Stomach (tissue), 9 donors: ENCODE measurements around the gene RIN3. TPM values are rescaled to one million over a fixed set of nuclear protein-coding genes. Genes with fewer than 3 reads are reported as not detected.

Source experiments
- DNase-seq, 2 donors: peaks; one replicate each; pipeline versions ENCODE4 v3.0.0 to v3.0.0-alpha.2; 2013 to 2019
- H3K27ac ChIP-seq, 5 donors: fragments of 200-600 bp in 4 of 5; sonication (generic) in 4 of 5; one replicate each; pipeline ENCODE4 v1.5.1; 2013 to 2019; ENCODE audit warnings: mild to moderate bottlenecking in 1 of 5, moderate library complexity in 1 of 5
- H3K27me3 ChIP-seq, 3 donors: fragments of 200-600 bp; sonication (generic); one replicate each; pipeline ENCODE4 v1.5.1; 2017 to 2019; ENCODE audit warnings: mixed run types in 1 of 3
- H3K36me3 ChIP-seq, 4 donors: fragments of 200-600 bp; sonication (generic); 1 replicate in 3 of 4; 2 replicates in 1 of 4; pipeline ENCODE4 v1.5.1; 2016 to 2019
- H3K4me1 ChIP-seq, 4 donors: fragments of 200-600 bp; sonication (generic); one replicate each; pipeline ENCODE4 v1.5.1; 2016 to 2019
- H3K4me3 ChIP-seq, 4 donors: fragments of 200-600 bp; sonication (generic) in 3 of 4; one replicate each; pipeline ENCODE4 v1.5.1; 2016 to 2019; ENCODE audit warnings: mild to moderate bottlenecking in 1 of 4
- H3K9me3 ChIP-seq, 4 donors: fragments of 200-600 bp; sonication (generic); one replicate each; pipeline ENCODE4 v1.5.1; 2016 to 2019
- EP300 ChIP-seq: sonication (generic); formaldehyde crosslinking; IDR thresholded peaks from one replicate; pipeline ENCODE4 v1.6.1; 2017; ENCODE audit warnings: antibody characterized with exemption
- POLR2A ChIP-seq, 4 donors: fragments of 450-650 bp; IDR thresholded peaks; one replicate each; pipeline ENCODE4 v1.6.1; 2016; ENCODE audit warnings: antibody characterized with exemption in 4 of 4, control low read depth in 2 of 4, mild to moderate bottlenecking in 1 of 4, moderate library complexity in 1 of 4
- POLR2AphosphoS5 ChIP-seq, 3 donors: sonication (generic); formaldehyde crosslinking; IDR thresholded peaks; one replicate each; pipeline ENCODE4 v1.6.1; 2016; ENCODE audit warnings: antibody characterized with exemption in 3 of 3
- WGBS, 5 donors: extraction: QIAGEN DNeasy Blood & Tissue Kit in 3 of 5; methylation state at CpG; one replicate each; pipeline versions ENCODE4 v1.1.5 to v1.1.7; 2013 to 2018; 5-methylcytosine and 5-hydroxymethylcytosine counted together
- intact Hi-C: fragments of 100-400 bp; cut with DNase I; formaldehyde crosslinking; loops from one replicate; pipeline ENCODE4 v1.15.1; 2023; ENCODE audit warnings: low total_unique reads
- polyA plus RNA-seq, 3 donors: library from polyadenylated mRNA; stranded (reverse); fragments of 200-250 nt; gene quantifications; one replicate each; pipeline ENCODE4 v1.2.3, GENCODE V29; 2013
- total RNA-seq, 5 donors: library from RNA; depleted of rRNA; stranded (reverse); fragments of >200 nt; gene quantifications; one replicate each; pipeline versions ENCODE4 v1.1.0 to v1.2.3, GENCODE V29; 2014 to 2016
- TF ChIP-seq, protein P1 (sequence below), 7 experiments: fragments of 450-650 bp in 4 of 7; fragments of 200-600 bp in 3 of 7; sonication (generic) in 3 of 7; IDR thresholded peaks; one replicate each; pipeline ENCODE4 v1.5.1; 2016 to 2019; ENCODE audit warnings: antibody characterized with exemption in 7 of 7, control low read depth in 2 of 7, mild to moderate bottlenecking in 1 of 7
- donor health status: healthy with polysubstance abuse.
- donor health status: Bipolar disorder and iron deficiency.
- donor health status: healthy.

Gene RIN3
- total and polyA plus RNA-seq, 8 donors, result 5.0 to 47.8 (median 8.0) TPM

DNA sequence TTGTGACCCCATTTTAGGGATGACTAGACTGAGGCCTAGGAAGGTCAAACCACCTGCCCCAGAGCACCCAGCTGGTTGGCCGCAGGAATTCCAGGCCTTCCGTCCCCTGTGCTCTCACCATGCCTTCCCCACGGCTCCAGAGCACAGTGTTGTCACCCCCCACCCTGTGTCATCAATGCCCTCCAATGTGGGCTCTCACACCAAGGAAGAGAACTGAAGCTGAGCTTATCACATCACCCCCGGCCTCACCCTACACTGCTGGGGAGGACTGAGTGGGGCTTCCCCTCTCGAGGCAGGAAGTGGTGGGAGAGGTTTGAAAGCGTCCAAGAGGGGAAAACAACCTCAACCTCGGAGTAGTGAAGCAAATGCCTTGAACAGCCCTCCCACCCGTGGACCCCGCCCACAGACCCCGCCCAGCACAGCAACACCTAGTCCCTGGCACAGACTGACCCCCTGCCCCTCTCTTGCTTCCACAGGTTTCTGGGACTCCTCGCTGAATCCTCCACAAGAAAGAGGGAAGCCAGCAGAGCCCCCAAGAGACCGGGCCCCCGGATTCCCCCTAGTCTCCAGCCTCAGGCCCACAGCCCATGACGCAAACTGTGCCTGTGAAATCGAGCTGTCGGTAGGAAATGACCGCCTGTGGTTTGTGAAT is 137.7 kb downstream of the RIN3 start:
- intact Hi-C loops, result no loop called here
- DNase-seq, result peak; percentile 55 to 74
- H3K27me3 ChIP-seq, result no peaks in the 10 kb centered on the region
- TF ChIP-seq EP300, result no peak
- no peak for TF ChIP-seq POLR2A (IDR thresholded peaks at IDR 0.05)
- TF ChIP-seq POLR2AphosphoS5 (IDR thresholded peaks at IDR 0.05), result no peak
- TF ChIP-seq, protein P1, sequence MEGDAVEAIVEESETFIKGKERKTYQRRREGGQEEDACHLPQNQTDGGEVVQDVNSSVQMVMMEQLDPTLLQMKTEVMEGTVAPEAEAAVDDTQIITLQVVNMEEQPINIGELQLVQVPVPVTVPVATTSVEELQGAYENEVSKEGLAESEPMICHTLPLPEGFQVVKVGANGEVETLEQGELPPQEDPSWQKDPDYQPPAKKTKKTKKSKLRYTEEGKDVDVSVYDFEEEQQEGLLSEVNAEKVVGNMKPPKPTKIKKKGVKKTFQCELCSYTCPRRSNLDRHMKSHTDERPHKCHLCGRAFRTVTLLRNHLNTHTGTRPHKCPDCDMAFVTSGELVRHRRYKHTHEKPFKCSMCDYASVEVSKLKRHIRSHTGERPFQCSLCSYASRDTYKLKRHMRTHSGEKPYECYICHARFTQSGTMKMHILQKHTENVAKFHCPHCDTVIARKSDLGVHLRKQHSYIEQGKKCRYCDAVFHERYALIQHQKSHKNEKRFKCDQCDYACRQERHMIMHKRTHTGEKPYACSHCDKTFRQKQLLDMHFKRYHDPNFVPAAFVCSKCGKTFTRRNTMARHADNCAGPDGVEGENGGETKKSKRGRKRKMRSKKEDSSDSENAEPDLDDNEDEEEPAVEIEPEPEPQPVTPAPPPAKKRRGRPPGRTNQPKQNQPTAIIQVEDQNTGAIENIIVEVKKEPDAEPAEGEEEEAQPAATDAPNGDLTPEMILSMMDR (IDR thresholded peaks at IDR 0.05), result no peak
- H3K4me1 ChIP-seq, result peaks cover 0 to 56% (median 28%) of the 10 kb centered on the region in 4 donors
- H3K36me3 ChIP-seq, result peaks cover 8 to 24% (median 16%) of the 10 kb centered on the region in 4 donors
- 54 to 68% (median 61%) methylated on average over 16 to 17 of the region's 17 CpGs for WGBS, 5 donors
- peak overlapping the region in 4 of 5 donors; percentile 82 to 90 (median 84) for H3K27ac ChIP-seq
- H3K9me3 ChIP-seq, result no peaks in the 10 kb centered on the region
- H3K4me3 ChIP-seq, result peak overlapping the region in 3 of 4 donors; percentile 31 to 37 (median 34)

DNA sequence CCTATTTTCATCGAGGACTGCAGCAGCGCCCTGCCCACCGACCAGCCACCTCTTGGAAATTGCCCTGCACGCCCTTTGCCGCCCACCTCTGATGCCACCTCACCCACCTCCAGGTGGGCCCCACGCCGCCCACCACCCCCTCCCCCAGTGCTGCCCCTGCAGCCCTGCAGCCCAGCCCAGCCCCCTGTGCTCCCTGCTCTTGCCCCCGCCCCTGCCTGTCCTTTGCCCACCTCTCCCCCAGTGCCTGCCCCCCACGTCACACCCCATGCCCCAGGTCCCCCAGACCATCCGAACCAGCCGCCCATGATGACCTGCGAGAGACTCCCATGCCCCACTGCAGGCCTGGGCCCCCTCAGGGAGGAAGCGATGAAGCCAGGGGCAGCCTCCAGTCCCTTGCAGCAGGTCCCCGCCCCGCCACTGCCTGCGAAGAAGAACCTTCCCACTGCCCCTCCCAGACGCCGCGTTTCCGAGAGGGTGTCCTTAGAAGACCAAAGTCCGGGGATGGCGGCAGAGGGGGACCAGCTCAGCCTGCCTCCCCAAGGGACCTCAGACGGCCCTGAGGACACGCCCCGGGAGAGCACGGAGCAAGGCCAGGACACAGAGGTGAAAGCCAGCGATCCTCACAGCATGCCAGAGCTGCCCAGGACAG is 138.3 kb downstream of the RIN3 start:
- Histone ChIP-seq H3K4me1 (peaks cover 0 to 53% (median 25%) of the 10 kb centered on the region in 4 donors), H3K36me3 (peaks cover 8 to 24% (median 16%) of the 10 kb centered on the region in 4 donors), H3K4me3 (peak overlapping the region; percentile 19 to 37 (median 32)), H3K9me3 (no peaks in the 10 kb centered on the region), H3K27me3 (no peaks in the 10 kb centered on the region), H3K27ac (peak overlapping the region; percentile 32 to 90 (median 84))
- peak in 1 of 2 donors; percentile 44 for DNase-seq
- 55 to 73% (median 66%) methylated on average over 20 to 27 of the region's 27 CpGs for WGBS, 5 donors
- TF ChIP-seq POLR2AphosphoS5 (IDR thresholded peaks at IDR 0.05), result peak in 1 of 3 donors; percentile 25
- no peak for TF ChIP-seq POLR2A (IDR thresholded peaks at IDR 0.05)
- intact Hi-C loops, result no loop called here

DNA sequence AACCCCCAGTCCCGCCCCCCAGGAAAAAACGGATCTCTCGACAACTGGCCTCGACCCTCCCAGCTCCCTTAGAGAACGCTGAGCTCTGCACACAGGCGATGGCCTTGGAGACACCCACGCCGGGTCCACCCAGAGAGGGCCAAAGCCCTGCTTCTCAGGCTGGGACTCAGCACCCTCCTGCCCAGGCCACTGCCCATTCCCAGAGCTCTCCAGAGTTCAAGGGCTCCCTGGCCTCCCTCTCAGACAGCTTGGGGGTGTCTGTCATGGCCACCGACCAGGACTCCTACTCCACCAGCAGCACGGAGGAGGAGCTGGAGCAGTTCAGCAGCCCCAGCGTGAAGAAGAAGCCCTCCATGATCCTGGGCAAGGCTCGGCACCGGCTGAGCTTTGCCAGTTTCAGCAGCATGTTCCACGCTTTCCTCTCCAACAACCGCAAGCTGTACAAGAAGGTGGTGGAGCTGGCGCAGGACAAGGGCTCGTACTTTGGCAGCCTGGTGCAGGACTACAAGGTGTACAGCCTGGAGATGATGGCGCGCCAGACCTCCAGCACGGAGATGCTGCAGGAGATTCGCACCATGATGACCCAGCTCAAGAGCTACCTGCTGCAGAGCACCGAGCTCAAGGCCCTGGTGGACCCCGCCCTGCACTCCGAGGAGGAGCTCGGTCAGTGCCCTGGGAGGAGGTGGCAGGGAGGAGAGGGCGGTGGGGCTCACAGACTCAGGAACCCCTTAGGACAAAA is 139.0 kb downstream of the RIN3 start:
- Histone ChIP-seq H3K4me3 (peak overlapping the region; percentile 19 to 37 (median 32)), H3K27me3 (no peaks in the 10 kb centered on the region), H3K4me1 (peaks cover 0 to 46% (median 23%) of the 10 kb centered on the region in 4 donors), H3K36me3 (peaks cover 8 to 24% (median 16%) of the 10 kb centered on the region in 4 donors), H3K27ac (peak overlapping the region; percentile 32 to 90 (median 84)), H3K9me3 (no peaks in the 10 kb centered on the region)
- DNase-seq, result no peak
- intact Hi-C loops, result no loop called here
- TF ChIP-seq POLR2A (IDR thresholded peaks at IDR 0.05) (no peak), EP300 (no peak), POLR2AphosphoS5 (IDR thresholded peaks at IDR 0.05) (no peak)
- TF ChIP-seq, protein P1 (IDR thresholded peaks at IDR 0.05), result no peak
- 76 to 88% (median 80%) methylated on average over 19 to 26 of the region's 26 CpGs for WGBS, 5 donors

DNA sequence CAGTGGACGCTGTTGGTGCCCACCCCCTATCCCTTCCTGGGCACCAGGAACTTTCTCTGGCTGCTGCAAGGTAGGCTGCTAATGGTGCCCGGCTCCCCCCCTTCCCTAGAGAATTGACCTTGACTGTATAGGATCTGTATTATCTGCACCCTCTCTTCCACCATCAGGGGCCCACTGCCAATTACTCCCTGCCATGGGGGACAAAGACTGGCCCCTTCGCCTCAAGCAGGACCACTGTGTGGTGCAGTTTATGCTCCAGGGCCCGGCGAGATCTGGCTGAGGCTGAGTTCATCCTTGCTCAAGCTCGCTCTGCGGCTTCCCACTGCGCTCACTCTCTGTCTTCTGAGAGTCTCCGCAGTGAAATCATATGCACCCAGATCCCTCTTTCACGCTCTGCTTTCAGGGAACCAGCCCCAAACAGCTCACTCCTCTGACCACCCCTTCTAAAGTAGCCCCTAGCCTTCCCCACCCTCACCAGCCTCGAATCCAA is 139.6 kb downstream of the RIN3 start:
- intact Hi-C loops, result no loop called here
- Histone ChIP-seq H3K27ac (peak overlapping the region in 4 of 5 donors; percentile 82 to 90 (median 84)), H3K4me1 (peaks cover 0 to 46% (median 18%) of the 10 kb centered on the region in 4 donors), H3K36me3 (peaks cover 8 to 30% (median 17%) of the 10 kb centered on the region in 4 donors), H3K9me3 (no peaks in the 10 kb centered on the region), H3K27me3 (no peaks in the 10 kb centered on the region), H3K4me3 (peak overlapping the region; percentile 19 to 37 (median 32))
- DNase-seq, result no peak
- TF ChIP-seq, protein P1 (IDR thresholded peaks at IDR 0.05), result no peak
- TF ChIP-seq POLR2A (IDR thresholded peaks at IDR 0.05) (no peak), EP300 (no peak), POLR2AphosphoS5 (IDR thresholded peaks at IDR 0.05) (no peak)
- WGBS, 5 donors, result 82 to 88% (median 87%) methylated on average over 11 of the region's 11 CpGs
